GM13977 (cell line): ENCODE data around the gene TFAP2B.

Experiments
- DNase-seq: peaks from one replicate; pipeline ENCODE4 v3.0.0; 2012; ENCODE audit warnings: low spot score
- in situ Hi-C: fragments of 300-500 bp; cut with MboI; formaldehyde crosslinking; loops from one replicate; pipeline ENCODE4 v1.12.0; 2022; ENCODE audit warnings: low sequenced_read_pairs, low pct_unique_long_range_greater_than_20kb, mixed read lengths, inconsistent platforms; ENCODE audit not compliant: unreplicated experiment
- TF ChIP-seq, protein P1 (sequence below): IDR thresholded peaks from 2 replicates; pipeline ENCODE4 v1.5.1; 2012; ENCODE audit warnings: mild to moderate bottlenecking, control low read depth; ENCODE audit not compliant: insufficient read depth; ENCODE audit errors: extremely low read depth, missing control alignments

TFAP2B gene

GRCh38 chr6:50818020-50818419 is 651 bp upstream of the TFAP2B start:
- in situ Hi-C loops = loop anchor here (25.0 kb wide), 2 partner anchors 1019 to 1194 kb away; no protein-coding TSS in a partner anchor

GRCh38 chr6:50819466-50819903 is 814 bp downstream of the TFAP2B start:
- in situ Hi-C loops = loop anchor here (25.0 kb wide), 2 partner anchors 1018 to 1193 kb away; no protein-coding TSS in a partner anchor
- DNase-seq = no peak
- TF ChIP-seq, protein P1, sequence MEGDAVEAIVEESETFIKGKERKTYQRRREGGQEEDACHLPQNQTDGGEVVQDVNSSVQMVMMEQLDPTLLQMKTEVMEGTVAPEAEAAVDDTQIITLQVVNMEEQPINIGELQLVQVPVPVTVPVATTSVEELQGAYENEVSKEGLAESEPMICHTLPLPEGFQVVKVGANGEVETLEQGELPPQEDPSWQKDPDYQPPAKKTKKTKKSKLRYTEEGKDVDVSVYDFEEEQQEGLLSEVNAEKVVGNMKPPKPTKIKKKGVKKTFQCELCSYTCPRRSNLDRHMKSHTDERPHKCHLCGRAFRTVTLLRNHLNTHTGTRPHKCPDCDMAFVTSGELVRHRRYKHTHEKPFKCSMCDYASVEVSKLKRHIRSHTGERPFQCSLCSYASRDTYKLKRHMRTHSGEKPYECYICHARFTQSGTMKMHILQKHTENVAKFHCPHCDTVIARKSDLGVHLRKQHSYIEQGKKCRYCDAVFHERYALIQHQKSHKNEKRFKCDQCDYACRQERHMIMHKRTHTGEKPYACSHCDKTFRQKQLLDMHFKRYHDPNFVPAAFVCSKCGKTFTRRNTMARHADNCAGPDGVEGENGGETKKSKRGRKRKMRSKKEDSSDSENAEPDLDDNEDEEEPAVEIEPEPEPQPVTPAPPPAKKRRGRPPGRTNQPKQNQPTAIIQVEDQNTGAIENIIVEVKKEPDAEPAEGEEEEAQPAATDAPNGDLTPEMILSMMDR = no peak

More at GRCh38 chr6:50818020-50818419, 651 bp upstream of the TFAP2B start:
- DNase-seq = no peak
- TF ChIP-seq, protein P1 = no peak

- no peak for DNase-seq
- in situ Hi-C loops = loop anchor here (25.0 kb wide), 2 partner anchors 1017 to 1192 kb away; no protein-coding TSS in a partner anchor
These were observed 1.5 kb downstream of the TFAP2B start for GRCh38 chr6:50819904-50820868.

DNA sequence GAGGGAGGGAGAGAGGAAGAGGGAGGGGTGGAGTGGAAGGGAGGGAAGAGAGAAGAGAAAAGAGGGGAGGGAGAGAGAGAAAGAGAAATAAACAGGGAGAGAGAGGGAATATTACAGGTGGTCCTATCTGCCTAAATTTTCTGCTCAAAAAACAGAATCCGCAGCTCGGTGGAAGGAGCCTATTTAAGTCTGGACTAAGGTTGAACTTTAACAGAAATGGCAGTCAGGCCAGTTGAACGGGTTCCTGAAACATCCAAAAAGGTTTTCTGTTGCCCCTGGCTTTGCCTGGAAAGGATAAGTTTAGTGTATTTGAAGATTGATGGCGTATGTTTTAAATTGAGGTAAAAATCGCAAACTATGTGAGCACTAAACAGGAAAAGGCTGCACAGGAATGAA is 2.2 kb downstream of the TFAP2B start:
- TF ChIP-seq, protein P1 = no peak
- in situ Hi-C loops = loop anchor here (25.0 kb wide), 2 partner anchors 1016 to 1191 kb away; no protein-coding TSS in a partner anchor
- no peak for DNase-seq

More at GRCh38 chr6:50819904-50820868, 1.5 kb downstream of the TFAP2B start:
- TF ChIP-seq, protein P1 = no peak

DNA sequence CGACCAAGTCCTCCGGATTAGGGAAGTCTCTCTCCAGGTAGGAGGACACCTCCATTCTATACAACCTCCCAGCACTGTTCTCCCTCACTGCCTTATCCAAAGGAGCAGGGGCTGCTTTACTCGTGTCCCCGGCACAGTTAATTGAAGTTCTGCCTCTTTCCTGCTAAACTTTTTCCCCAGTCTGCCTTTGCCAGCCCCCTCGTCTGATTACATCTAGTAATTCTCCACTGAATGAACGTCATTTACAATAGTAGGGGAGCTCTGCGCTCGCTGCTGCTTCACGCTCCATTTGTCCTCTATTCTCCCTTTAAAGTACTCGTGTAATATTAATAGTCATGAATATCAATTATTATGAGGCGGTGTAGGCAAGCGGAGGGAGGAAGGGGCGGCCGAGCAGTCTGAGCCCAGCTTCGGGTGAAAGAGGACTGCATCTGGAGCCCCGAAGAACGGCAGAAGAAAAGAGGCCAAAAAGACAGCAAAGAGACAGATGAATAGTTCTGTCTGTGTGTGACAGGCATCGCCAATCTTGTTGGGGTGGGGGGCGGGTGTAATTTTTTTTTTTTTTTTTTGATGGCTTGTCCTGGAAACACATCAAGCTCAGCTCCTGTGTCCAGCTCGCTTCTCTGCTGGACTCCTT is 2.9 kb downstream of the TFAP2B start:
- TF ChIP-seq, protein P1 = no peak
- DNase-seq = no peak
- in situ Hi-C loops = loop anchor here (25.0 kb wide), 2 partner anchors 1016 to 1191 kb away; no protein-coding TSS in a partner anchor

GRCh38 chr6:50822078-50822476 is 3.4 kb downstream of the TFAP2B start:
- TF ChIP-seq, protein P1 = no peak
- in situ Hi-C loops = loop anchor here (25.0 kb wide), 2 partner anchors 1015 to 1190 kb away; no protein-coding TSS in a partner anchor
- no peak for DNase-seq
